ENCODE data around the gene BCCIP. TPM values are rescaled to one million over a fixed set of nuclear protein-coding genes. Genes with fewer than 3 reads are reported as not detected.

Gene BCCIP
- total and polyA plus RNA-seq, 9 donors = 29.9 to 60.6 (median 48.4) TPM

- H3K27me3 ChIP-seq = no peaks in the 10 kb centered on the region
- no peak for DNase-seq
- TF ChIP-seq POLR2A (IDR thresholded peaks at IDR 0.05) = no peak
- TF ChIP-seq EP300 (IDR thresholded peaks at IDR 0.05) = no peak
- no peak for TF ChIP-seq CTCF (IDR thresholded peaks at IDR 0.05)
- peaks cover 5% of the 10 kb centered on the region for H3K4me1 ChIP-seq (ENCODE audit: insufficient read depth)
- no peak within 1 kb of the TSS for H3K4me3 ChIP-seq
- H3K27ac ChIP-seq = peak within 1 kb of the TSS in 1 of 2 donors; percentile 57
- intact Hi-C loops (cut with DNase I) = no loop called here
- no peaks in the 10 kb centered on the region for H3K9me3 ChIP-seq
- no peaks in the 10 kb centered on the region for H3K36me3 ChIP-seq
- 9 to 29% (median 13%) methylated on average over 4 of the region's 4 CpGs for WGBS, 3 donors
Observed at GRCh38 chr10:125881192-125881591, 57.8 kb downstream of the BCCIP start, which contains the start of gene DHX32. Gene DHX32 (minus strand): TSS chr10:125881292. CDS start chr10:125880824, 468 bp downstream.

DNA sequence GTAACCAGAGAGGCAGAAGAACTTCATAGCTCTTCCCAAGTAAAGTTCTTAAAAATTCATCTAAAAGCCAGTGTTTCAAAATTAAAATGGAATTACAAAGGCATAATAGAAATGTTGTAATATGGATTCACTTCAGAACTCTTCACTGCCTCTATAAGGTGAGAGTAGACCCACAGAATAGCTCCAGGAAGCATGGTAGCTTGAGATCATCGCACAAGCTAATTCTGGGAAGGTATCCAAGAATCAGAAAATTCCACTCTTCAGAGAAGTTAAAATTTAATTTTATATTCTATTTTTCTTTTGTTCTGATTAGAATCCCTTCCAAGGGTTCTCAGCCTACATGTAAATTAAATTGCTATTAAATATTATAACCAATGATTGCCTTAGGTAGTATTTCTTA lies 59.2 kb downstream of the BCCIP start:
- Histone ChIP-seq H3K27me3 (no peaks in the 10 kb centered on the region), H3K9me3 (no peaks in the 10 kb centered on the region), H3K4me1 (ENCODE audit: insufficient read depth) (peaks cover 5% of the 10 kb centered on the region), H3K27ac (no peak overlapping the region), H3K4me3 (no peak overlapping the region), H3K36me3 (no peaks in the 10 kb centered on the region)
- WGBS, 3 donors = 49 to 64% (median 53%) methylated on average over 1 of the region's 1 CpG
- TF ChIP-seq CTCF (IDR thresholded peaks at IDR 0.05) (no peak), EP300 (IDR thresholded peaks at IDR 0.05) (no peak), POLR2A (IDR thresholded peaks at IDR 0.05) (no peak)
- no peak for DNase-seq
- intact Hi-C loops (cut with DNase I) = no loop called here

DNA sequence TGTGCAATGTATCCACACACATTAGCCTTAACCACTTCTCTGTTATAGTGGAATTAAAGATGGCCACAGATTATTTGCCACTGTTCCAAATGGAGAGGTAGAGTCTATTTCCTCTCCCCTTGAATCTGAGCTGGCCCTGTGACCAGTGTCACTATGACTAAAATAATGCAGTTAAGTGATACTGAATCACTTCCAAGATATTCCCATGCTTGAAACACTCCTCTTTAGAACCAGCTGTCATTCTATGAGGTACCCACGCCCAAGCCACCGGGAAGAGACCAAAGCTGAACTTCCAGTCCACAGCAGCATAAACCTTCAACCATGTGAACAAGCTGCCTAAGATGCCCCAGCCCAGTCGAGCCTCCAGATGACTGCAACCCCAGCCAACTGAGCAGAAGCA lies 59.9 kb downstream of the BCCIP start:
- no peak overlapping the region for H3K4me3 ChIP-seq
- no peak overlapping the region for H3K27ac ChIP-seq
- 84 to 86% (median 84%) methylated on average over 3 of the region's 3 CpGs for WGBS, 3 donors
- H3K9me3 ChIP-seq = no peaks in the 10 kb centered on the region
- no peak for DNase-seq
- peaks cover 5% of the 10 kb centered on the region for H3K4me1 ChIP-seq (ENCODE audit: insufficient read depth)
- H3K36me3 ChIP-seq = no peaks in the 10 kb centered on the region
- H3K27me3 ChIP-seq = no peaks in the 10 kb centered on the region
- intact Hi-C loops (cut with DNase I) = no loop called here
- no peak for TF ChIP-seq EP300 (IDR thresholded peaks at IDR 0.05)
- TF ChIP-seq CTCF (IDR thresholded peaks at IDR 0.05) = no peak
- TF ChIP-seq POLR2A (IDR thresholded peaks at IDR 0.05) = no peak

MicroRNAs within 50 kb of the gene (microRNA counts, 767-probe panel; counts per million panel counts)
- 530 counts per million, percentile 78 among the panel's probes with 10 or more counts for microRNA hsa-miR-4484

Small RNA genes within 50 kb of the gene (microRNA-seq; reads per million reads assigned to microRNA genes)
- gene MIR4484 = 0 to 0.47 (median 0.18) reads per million in 3 donors

Small RNA genes within 50 kb of the gene (small RNA-seq; reads per million reads assigned to genes)
- gene MIR4484 (not detected), gene RF00017 (not detected)

Other genes with a start within 250 kb of the BCCIP start
- not detected for gene TEX36, start 140.4 kb upstream of the BCCIP start, total RNA-seq
- not detected for gene TEX36, start 140.4 kb upstream of the BCCIP start, polyA plus RNA-seq
- 10 to 100 TPM; 18.5 to 29.0 (median 23.8) TPM for gene EDRF1, start 103.8 kb upstream of the BCCIP start, total RNA-seq
- 10 to 100 TPM; 17.0 to 17.3 TPM for gene EDRF1, start 103.8 kb upstream of the BCCIP start, polyA plus RNA-seq
- gene MMP21, start 47.7 kb upstream of the BCCIP start, total RNA-seq = 1 to 10 TPM in 4 of 7 donors, under 1 TPM in 3; 0.11 to 1.6 (median 1.2) TPM
- gene MMP21, start 47.7 kb upstream of the BCCIP start, polyA plus RNA-seq = under 1 TPM; 0.56 to 1.00 TPM
- 10 to 100 TPM; 18.5 to 39.6 (median 28.6) TPM for gene UROS, start 288 bp upstream of the BCCIP start, total RNA-seq
- gene UROS, start 288 bp upstream of the BCCIP start, polyA plus RNA-seq = 10 to 100 TPM; 23.7 to 82.5 TPM
- gene DHX32, start 57.7 kb downstream of the BCCIP start, total RNA-seq = 10 to 100 TPM; 18.0 to 36.5 (median 34.1) TPM
- gene DHX32, start 57.7 kb downstream of the BCCIP start, polyA plus RNA-seq = 10 to 100 TPM; 17.1 to 28.3 TPM
- 10 to 100 TPM in 1 of 7 donors, 1 to 10 TPM in 6; 4.9 to 27.0 (median 6.1) TPM for gene FANK1, start 73.0 kb downstream of the BCCIP start, total RNA-seq
- 1 to 10 TPM; 5.3 to 5.4 TPM for gene FANK1, start 73.0 kb downstream of the BCCIP start, polyA plus RNA-seq